Thoracic aorta (tissue), 2 donors: ENCODE results near the gene SLC26A4. TPM values are rescaled to one million over a fixed set of nuclear protein-coding genes. Genes with fewer than 3 reads are reported as not detected.
"Not testable (repeated sequence)": the region's sequence is repeated elsewhere in the genome, so short reads cannot be mapped to it uniquely, and the experiment has no call there.

ENCODE experiments used
- ATAC-seq: fragments of 150-250 bp; one replicate; pipeline ENCODE4 v1.8.0; 2017; ENCODE audit warnings: low read depth; ENCODE audit not compliant: insufficient number of reproducible peaks, low FRiP score
- DNase-seq: peaks from one replicate; pipeline ENCODE4 v3.0.0-alpha.2; 2020; ENCODE audit warnings: low spot score
- H3K27ac ChIP-seq, 2 donors: fragments of 200-600 bp; sonication (generic); 1 replicate in 1 of 2; 2 replicates in 1 of 2; pipeline ENCODE4 v1.5.1; 2016; ENCODE audit warnings: mild to moderate bottlenecking in 2 of 2, moderate library complexity in 2 of 2
- H3K27me3 ChIP-seq: fragments of 200-600 bp; sonication (generic); replicated peaks from 2 replicates; pipeline ENCODE4 v1.6.0; 2016; ENCODE audit warnings: mild to moderate bottlenecking; ENCODE audit not compliant: insufficient read depth
- H3K36me3 ChIP-seq: fragments of 200-600 bp; sonication (generic); one replicate; pipeline ENCODE4 v1.5.1; 2016
- H3K4me1 ChIP-seq, 2 donors: fragments of 200-600 bp; sonication (generic); 1 replicate in 1 of 2; 2 replicates in 1 of 2; pipeline versions ENCODE4 v1.5.1 to v1.6.0; 2016; ENCODE audit warnings: low read depth in 2 of 2, mild to moderate bottlenecking in 1 of 2; ENCODE audit not compliant: control insufficient read depth in 1 of 2
- H3K4me3 ChIP-seq: fragments of 200-600 bp; sonication (generic); 2 replicates; pipeline ENCODE4 v1.5.1; 2016; ENCODE audit warnings: mild to moderate bottlenecking
- H3K9me3 ChIP-seq: fragments of 200-600 bp; sonication (generic); 2 replicates; pipeline ENCODE4 v1.5.1; 2016
- CTCF ChIP-seq: fragments of 200-600 bp; sonication (generic); IDR thresholded peaks from one replicate; pipeline ENCODE4 v1.5.1; 2019; ENCODE audit warnings: antibody characterized with exemption
- total RNA-seq, 2 donors: library from RNA; depleted of rRNA; stranded (reverse); fragments of >200 nt; gene quantifications; one replicate each; pipeline versions ENCODE4 v1.1.0 to v1.2.3, GENCODE V29; 2016

SLC26A4 gene
- total RNA-seq, 2 donors from 2014 or later: 0.81 to 1.5 TPM

GRCh38 chr7:107631588-107632491 is 28.8 kb upstream of the SLC26A4 start:
- Histone ChIP-seq H3K4me3 (no peak overlapping the region), H3K27me3 (no peaks in the 10 kb centered on the region), H3K4me1 (peaks cover 0 to 11% of the 10 kb centered on the region in 2 donors), H3K27ac (no peak overlapping the region), H3K36me3 (no peaks in the 10 kb centered on the region), H3K9me3 (no peaks in the 10 kb centered on the region)
- ATAC-seq: no peak
- DNase-seq: no peak
- no peak for TF ChIP-seq CTCF

GRCh38 chr7:107632492-107632865 is 28.1 kb upstream of the SLC26A4 start:
- Histone ChIP-seq H3K27me3 (no peaks in the 10 kb centered on the region), H3K36me3 (no peaks in the 10 kb centered on the region)
- TF ChIP-seq CTCF: no peak

GRCh38 chr7:107638594-107638993 is 22.0 kb upstream of the SLC26A4 start:
- Histone ChIP-seq H3K27ac (no peak overlapping the region), H3K4me3 (no peak overlapping the region), H3K4me1 (peaks cover 0 to 11% of the 10 kb centered on the region in 2 donors), H3K9me3 (no peaks in the 10 kb centered on the region), H3K36me3 (no peaks in the 10 kb centered on the region), H3K27me3 (no peaks in the 10 kb centered on the region)
- no peak for DNase-seq
- no peak for ATAC-seq
- no peak for TF ChIP-seq CTCF

More at GRCh38 chr7:107632492-107632865, 28.1 kb upstream of the SLC26A4 start:
- DNase-seq: no peak
- H3K9me3 ChIP-seq: no peaks in the 10 kb centered on the region
- ATAC-seq: no peak
- no peak overlapping the region for H3K4me3 ChIP-seq
- no peak overlapping the region for H3K27ac ChIP-seq
- peaks cover 0 to 11% of the 10 kb centered on the region in 2 donors for H3K4me1 ChIP-seq

GRCh38 chr7:107639070-107639469 is 21.6 kb upstream of the SLC26A4 start:
- ATAC-seq, H3K27me3 ChIP-seq, H3K27ac ChIP-seq: not testable (repeated sequence)

GRCh38 chr7:107641676-107642075 is 19.0 kb upstream of the SLC26A4 start:
- H3K27ac ChIP-seq: no peak overlapping the region
- no peak for DNase-seq
- ATAC-seq: no peak
- no peaks in the 10 kb centered on the region for H3K27me3 ChIP-seq
- H3K9me3 ChIP-seq: no peaks in the 10 kb centered on the region
- no peak overlapping the region for H3K4me3 ChIP-seq
- TF ChIP-seq CTCF: no peak
- peaks cover 9 to 12% of the 10 kb centered on the region in 2 donors for H3K4me1 ChIP-seq
- no peaks in the 10 kb centered on the region for H3K36me3 ChIP-seq

More at GRCh38 chr7:107639070-107639469, 21.6 kb upstream of the SLC26A4 start:
- not testable (repeated sequence) for DNase-seq, H3K36me3 ChIP-seq, H3K4me3 ChIP-seq, H3K4me1 ChIP-seq, H3K9me3 ChIP-seq
